GM10266 (cell line): ENCODE data around the gene TTC38.
"Not testable (repeated sequence)": the region's sequence is repeated elsewhere in the genome, so short reads cannot be mapped to it uniquely, and the experiment has no call there.

ENCODE experiments used
- DNase-seq: peaks from one replicate; pipeline ENCODE4 v3.0.0; 2012; ENCODE audit errors: extremely low spot score
- CTCF ChIP-seq: IDR thresholded peaks from 2 replicates; pipeline ENCODE4 v1.5.1; 2012; ENCODE audit warnings: mild to moderate bottlenecking, low read depth; ENCODE audit not compliant: control insufficient read depth, insufficient read depth; ENCODE audit errors: missing control alignments

The TTC38 gene

GRCh38 chr22:46299101-46299500 is 31.3 kb downstream of the TTC38 start:
- TF ChIP-seq CTCF = no peak
- no peak for DNase-seq

GRCh38 chr22:46300491-46300890 is 32.7 kb downstream of the TTC38 start:
- no peak for DNase-seq
- no peak for TF ChIP-seq CTCF

DNA sequence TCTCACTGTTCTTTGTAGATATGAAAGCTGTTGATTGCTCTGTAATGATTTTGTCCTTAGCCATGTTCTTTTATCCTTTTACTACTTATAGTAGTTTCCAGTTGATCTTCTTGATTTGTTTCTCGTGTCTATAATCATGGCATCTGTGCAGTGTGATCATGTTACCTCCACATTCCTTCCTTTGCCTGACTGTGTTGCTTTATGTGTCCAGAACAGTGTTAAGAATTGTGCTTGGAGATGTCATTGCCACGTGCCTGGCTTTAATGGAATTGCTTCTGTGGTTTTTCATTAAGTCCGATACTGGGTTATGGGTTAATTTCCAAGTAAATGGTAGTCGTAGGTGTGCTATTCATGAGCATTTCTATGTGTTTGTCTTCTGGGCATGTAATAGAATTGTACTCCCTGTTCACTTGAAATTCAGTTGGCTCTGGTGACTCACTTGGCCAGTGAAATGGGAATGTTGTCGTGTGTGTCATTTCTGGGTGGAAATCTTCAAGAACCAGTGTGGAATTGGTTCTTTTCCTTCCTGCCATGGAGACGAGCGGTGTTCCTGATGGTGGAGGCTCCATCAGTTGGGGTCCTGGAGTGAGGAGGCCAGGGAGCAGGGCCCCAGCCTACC is 35.6 kb downstream of the TTC38 start:
- no peak for TF ChIP-seq CTCF
- DNase-seq = no peak

DNA sequence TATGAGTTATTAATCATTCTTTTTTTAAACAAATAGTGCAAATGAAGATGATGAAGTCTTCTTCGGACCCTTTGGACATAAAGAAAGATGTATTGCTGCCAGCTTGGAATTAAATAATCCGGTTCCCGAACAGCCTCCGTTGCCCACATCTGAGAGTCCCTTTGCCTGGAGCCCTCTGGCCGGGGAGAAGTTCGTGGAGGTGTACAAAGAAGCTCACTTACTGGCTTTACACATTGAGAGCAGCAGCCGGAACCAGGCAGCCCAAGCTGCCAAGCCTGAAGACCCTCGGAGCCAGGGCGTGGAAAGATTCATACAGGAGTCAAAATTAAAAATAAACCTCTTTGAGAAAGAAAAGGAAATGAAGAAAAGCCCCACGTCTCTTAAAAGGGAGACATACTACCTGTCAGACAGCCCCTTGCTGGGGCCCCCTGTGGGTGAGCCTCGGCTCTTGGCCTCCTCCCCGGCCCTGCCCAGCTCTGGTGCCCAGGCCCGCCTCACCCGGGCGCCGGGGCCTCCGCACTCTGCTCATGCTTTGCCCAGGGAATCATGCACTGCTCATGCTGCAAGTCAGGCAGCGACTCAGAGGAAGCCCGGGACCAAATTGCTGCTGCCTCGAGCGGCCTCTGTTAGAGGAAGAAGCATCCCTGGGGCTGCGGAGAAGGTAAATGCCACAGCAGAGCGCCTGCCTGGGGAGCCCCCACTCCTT is 40.6 kb downstream of the TTC38 start:
- no peak for TF ChIP-seq CTCF
- no peak for DNase-seq

- TF ChIP-seq CTCF = no peak
- no peak for DNase-seq
Measured at GRCh38 chr22:46309526-46310085, 41.8 kb downstream of the TTC38 start.

DNA sequence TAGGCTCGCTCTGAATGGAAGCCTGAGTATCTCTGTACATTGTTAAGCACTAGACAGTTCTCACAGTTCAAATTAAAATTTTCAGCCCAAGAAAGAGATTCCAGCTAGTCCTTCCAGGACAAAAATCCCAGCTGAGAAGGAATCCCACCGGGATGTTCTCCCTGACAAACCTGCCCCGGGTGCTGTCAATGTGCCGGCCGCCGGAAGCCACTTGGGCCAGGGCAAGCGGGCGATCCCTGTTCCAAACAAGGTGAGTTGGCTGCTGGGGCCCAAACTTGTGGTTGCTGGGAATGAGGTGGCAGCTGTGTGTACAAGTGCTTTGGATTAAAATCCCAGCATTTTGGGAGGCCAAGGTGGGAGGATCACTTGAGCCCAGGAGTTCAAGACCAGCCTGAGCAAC is 44.2 kb downstream of the TTC38 start:
- no peak for DNase-seq
- no peak for TF ChIP-seq CTCF

DNA sequence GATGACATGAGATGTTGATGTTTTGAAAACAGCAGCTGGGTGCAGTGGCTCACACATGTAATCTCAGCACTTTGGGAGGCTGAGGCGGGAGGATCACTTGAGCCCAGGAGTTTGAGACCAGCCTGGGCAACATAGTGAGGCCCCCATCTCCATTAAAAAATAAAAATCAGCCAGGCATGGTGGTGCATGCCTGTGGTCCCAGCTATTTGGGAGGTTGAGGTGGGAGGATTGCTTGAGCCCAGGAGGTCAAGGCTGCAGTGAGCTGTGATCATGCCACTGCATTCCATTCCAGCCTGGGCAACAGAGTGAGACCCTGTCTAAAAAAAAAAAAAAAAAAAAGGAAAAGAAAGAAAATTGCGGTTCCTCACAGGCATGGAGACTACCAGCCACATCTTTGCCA is 45.0 kb downstream of the TTC38 start:
- DNase-seq = not testable (repeated sequence)
